Caco-2 (cell line): ENCODE measurements around the gene RILP. TPM values are rescaled to one million over a fixed set of nuclear protein-coding genes. Genes with fewer than 3 reads are reported as not detected.

ENCODE experiments used
- BruUV-seq: library from RNA; stranded (reverse); fragments of 400-500 nt; replicated peaks from 2 replicates; lab custom pipeline; 2021; lab: Mats Ljungman, UMichigan
- CTCF ChIA-PET: fragments of 300-600 bp; sonication (Branson Sonifier 250); formaldehyde crosslinking; loops from one replicate; lab custom pipeline; 2022; ENCODE audit warnings: antibody characterized with exemption; lab: Charles Lee
- POLR2A ChIA-PET: fragments of 300-600 bp; sonication (Branson Sonifier 250); formaldehyde crosslinking; loops from one replicate; lab custom pipeline; 2022; ENCODE audit warnings: antibody characterized with exemption; lab: Charles Lee
- DNase-seq, 2 experiments: peaks; one replicate each; pipeline versions ENCODE4 v3.0.0 to v3.0.0-alpha.2; 2020 to 2022
- H3K27me3 ChIP-seq: replicated peaks from 2 replicates; pipeline ENCODE4 v1.6.0; 2011; ENCODE audit warnings: low read length; ENCODE audit not compliant: control insufficient read depth, insufficient read depth
- H3K36me3 ChIP-seq: 2 replicates; pipeline ENCODE4 v1.5.1; 2011; ENCODE audit warnings: low read length; ENCODE audit not compliant: control insufficient read depth, insufficient read depth
- H3K4me1 ChIP-seq: fragments of 250-450 bp; sonication (Bioruptor Pico); 2 replicates; pipeline ENCODE4 v1.5.1; 2020; ENCODE audit warnings: mild to moderate bottlenecking
- H3K4me3 ChIP-seq: 2 replicates; pipeline ENCODE4 v1.5.1; 2011; ENCODE audit warnings: low read depth, mild to moderate bottlenecking, control low read depth, low read length
- H3K9me3 ChIP-seq: fragments of 250-450 bp; sonication (Bioruptor Pico); 2 replicates; pipeline ENCODE4 v1.5.1; 2020; ENCODE audit warnings: mild to moderate bottlenecking, moderate library complexity
- H3K27ac Mint-ChIP-seq: one replicate; pipeline ENCODE4 v1.8.0; 2022; ENCODE audit warnings: mixed read lengths; ENCODE audit not compliant: unreplicated experiment
- H3K27me3 Mint-ChIP-seq: one replicate; pipeline ENCODE4 v1.8.0; 2022; ENCODE audit warnings: mixed read lengths; ENCODE audit not compliant: insufficient read depth, unreplicated experiment
- H3K36me3 Mint-ChIP-seq: one replicate; pipeline ENCODE4 v1.8.0; 2022; ENCODE audit warnings: mild to moderate bottlenecking, mixed read lengths; ENCODE audit not compliant: insufficient read depth, unreplicated experiment
- H3K4me1 Mint-ChIP-seq: one replicate; pipeline ENCODE4 v1.8.0; 2022; ENCODE audit warnings: low read depth, mixed read lengths; ENCODE audit not compliant: unreplicated experiment
- H3K4me3 Mint-ChIP-seq: one replicate; pipeline ENCODE4 v1.8.0; 2022; ENCODE audit warnings: mild to moderate bottlenecking, moderate library complexity, mixed read lengths; ENCODE audit not compliant: unreplicated experiment
- H3K9me3 Mint-ChIP-seq: one replicate; pipeline ENCODE4 v1.8.0; 2022; ENCODE audit warnings: mixed read lengths; ENCODE audit not compliant: unreplicated experiment
- CTCF ChIP-seq, 2 experiments: fragments of 200-600 bp in 1 of 2; IDR thresholded peaks; 1 replicate in 1 of 2; 2 replicates in 1 of 2; pipeline versions ENCODE4 v1.5.1 to v1.8.0; 2011 to 2022; ENCODE audit warnings: antibody characterized with exemption in 1 of 2, control low read depth in 1 of 2, inconsistent platforms in 1 of 2, low read depth in 1 of 2, low read length in 1 of 2, mild to moderate bottlenecking in 1 of 2, moderate library complexity in 1 of 2; ENCODE audit not compliant: insufficient read depth in 1 of 2, severe bottlenecking in 1 of 2, unreplicated experiment in 1 of 2
- intact Hi-C: fragments of 100-400 bp; cut with micrococcal nuclease; formaldehyde crosslinking; loops from one replicate; pipeline ENCODE4 v1.10.0; 2022; ENCODE audit not compliant: unreplicated experiment
- total RNA-seq: library from RNA; stranded (reverse); gene quantifications from 2 replicates; pipeline ENCODE4 v1.2.3, GENCODE V29; 2022

RILP gene
- total RNA-seq, 1 experiment from 2014 or later: 4.2 TPM

- POLR2A ChIA-PET: no interaction called here
- CTCF ChIA-PET: no interaction called here
Measured at GRCh38 chr17:1616101-1616500, 33.6 kb downstream of the RILP start.

GRCh38 chr17:1612400-1612799, 37.3 kb downstream of the RILP start:
- H3K27ac Mint-ChIP-seq: no peak overlapping the region
- no peaks in the 10 kb centered on the region for H3K4me1 Mint-ChIP-seq
- ChIA-PET CTCF (no interaction called here), POLR2A (interaction anchor here (0.7 kb wide), 1 partner anchor 175 kb away, joined by 3 read pairs; no protein-coding TSS in a partner anchor)
- H3K27me3 Mint-ChIP-seq: no peaks in the 10 kb centered on the region
- no peaks in the 10 kb centered on the region for H3K9me3 ChIP-seq
- H3K4me3 ChIP-seq: no peak overlapping the region
- intact Hi-C loops: no loop called here
- no peaks in the 10 kb centered on the region for H3K27me3 ChIP-seq
- peaks cover 29% of the 10 kb centered on the region for H3K36me3 Mint-ChIP-seq
- DNase-seq: no peak
- no peaks in the 10 kb centered on the region for H3K4me1 ChIP-seq
- 0 out of 2 replicates have a peak, but pooled peaks cover 1% of the 10 kb centered on the region for H3K36me3 ChIP-seq
- no TSS peak for BruUV-seq
- H3K4me3 Mint-ChIP-seq: no peak overlapping the region
- H3K9me3 Mint-ChIP-seq: no peaks in the 10 kb centered on the region
- TF ChIP-seq CTCF (IDR thresholded peaks at IDR 0.05; ENCODE audit: insufficient read depth in 1 of 2, low read depth in 1 of 2, low read length in 1 of 2, severe bottlenecking in 1 of 2, unreplicated experiment in 1 of 2): no peak

More at GRCh38 chr17:1616101-1616500, 33.6 kb downstream of the RILP start:
- Mint-ChIP-seq H3K4me1 (no peaks in the 10 kb centered on the region), H3K36me3 (peaks cover 33% of the 10 kb centered on the region), H3K9me3 (no peaks in the 10 kb centered on the region), H3K4me3 (no peak overlapping the region), H3K27ac (no peak overlapping the region), H3K27me3 (no peaks in the 10 kb centered on the region)
- Histone ChIP-seq H3K4me3 (no peak overlapping the region), H3K27me3 (no peaks in the 10 kb centered on the region), H3K9me3 (no peaks in the 10 kb centered on the region), H3K4me1 (no peaks in the 10 kb centered on the region), H3K36me3 (0 out of 2 replicates have a peak, but pooled peaks cover 1% of the 10 kb centered on the region)
- TF ChIP-seq CTCF (IDR thresholded peaks at IDR 0.05; ENCODE audit: insufficient read depth in 1 of 2, low read depth in 1 of 2, low read length in 1 of 2, severe bottlenecking in 1 of 2, unreplicated experiment in 1 of 2): no peak
- no TSS peak for BruUV-seq
- DNase-seq: no peak
- intact Hi-C loops: no loop called here

GRCh38 chr17:1611715-1612114, 38.0 kb downstream of the RILP start:
- H3K9me3 Mint-ChIP-seq: no peaks in the 10 kb centered on the region
- POLR2A ChIA-PET: no interaction called here
- Histone ChIP-seq H3K9me3 (no peaks in the 10 kb centered on the region), H3K4me3 (no peak overlapping the region), H3K27me3 (no peaks in the 10 kb centered on the region), H3K36me3 (peaks cover 1% of the 10 kb centered on the region; the same call in 1 of the 2 replicates), H3K4me1 (no peaks in the 10 kb centered on the region)
- intact Hi-C loops: no loop called here
- no peak for TF ChIP-seq CTCF (IDR thresholded peaks at IDR 0.05; ENCODE audit: insufficient read depth in 1 of 2, low read depth in 1 of 2, low read length in 1 of 2, severe bottlenecking in 1 of 2, unreplicated experiment in 1 of 2)
- peaks cover 29% of the 10 kb centered on the region for H3K36me3 Mint-ChIP-seq
- BruUV-seq: no TSS peak
- DNase-seq: no peak
- H3K27ac Mint-ChIP-seq: no peak overlapping the region
- H3K27me3 Mint-ChIP-seq: no peaks in the 10 kb centered on the region
- H3K4me3 Mint-ChIP-seq: no peak overlapping the region
- CTCF ChIA-PET: no interaction called here
- H3K4me1 Mint-ChIP-seq: no peaks in the 10 kb centered on the region
